ENCODE measurements around the gene SLC50A1. TPM values are rescaled to one million over a fixed set of nuclear protein-coding genes. Genes with fewer than 3 reads are reported as not detected.
"Not testable (repeated sequence)": the region's sequence is repeated elsewhere in the genome, so short reads cannot be mapped to it uniquely, and the experiment has no call there.

The SLC50A1 gene
- total and polyA plus RNA-seq, 4 donors: 26.3 to 114 (median 68.4) TPM

GRCh38 chr1:155116113-155116764 lies 19.4 kb upstream of the SLC50A1 start:
- no peaks in the 10 kb centered on the region for H3K27me3 ChIP-seq (ENCODE audit: control insufficient read depth in 3 of 3, insufficient read depth in 3 of 3, low read length in 2 of 3)
- DNase-seq (no peak), ATAC-seq (ENCODE audit: insufficient read depth, low FRiP score) (peak; percentile 72)
- H3K4me3 ChIP-seq: no peak overlapping the region
- TF ChIP-seq CTCF (IDR thresholded peaks at IDR 0.05; ENCODE audit: control extremely low read depth, extremely low read depth): no peak
- peak overlapping the region in 1 of 2 donors; percentile 73 for H3K27ac ChIP-seq (ENCODE audit: low read depth in 1 of 2, low read length in 1 of 2)
- no peaks in the 10 kb centered on the region for H3K36me3 ChIP-seq (ENCODE audit: control insufficient read depth in 4 of 4, insufficient read depth in 4 of 4, low read length in 4 of 4)
- peaks cover 0 to 10% (median 0%) of the 10 kb centered on the region in 5 donors for H3K4me1 ChIP-seq (ENCODE audit: control insufficient read depth in 5 of 5, insufficient read depth in 5 of 5, low read length in 5 of 5)
- H3K9me3 ChIP-seq (ENCODE audit: control insufficient read depth in 4 of 4, insufficient read depth in 3 of 4, low read length in 3 of 4): peaks cover 0 to 2% (median 0%) of the 10 kb centered on the region in 4 donors
- 51 to 69% methylated on average over 5 of the region's 5 CpGs for WGBS, 2 donors
- H3K9ac ChIP-seq (ENCODE audit: insufficient read depth in 1 of 2, low read length in 2 of 2): no peak overlapping the region

- Histone ChIP-seq H3K27ac (ENCODE audit: low read depth in 1 of 2, low read length in 1 of 2) (no peak overlapping the region), H3K4me1 (ENCODE audit: control insufficient read depth in 5 of 5, insufficient read depth in 5 of 5, low read length in 5 of 5) (peaks cover 0 to 13% (median 0%) of the 10 kb centered on the region in 5 donors), H3K9me3 (ENCODE audit: control insufficient read depth in 4 of 4, insufficient read depth in 3 of 4, low read length in 3 of 4) (peaks cover 0 to 2% (median 0%) of the 10 kb centered on the region in 4 donors), H3K4me3 (no peak overlapping the region), H3K36me3 (ENCODE audit: control insufficient read depth in 4 of 4, insufficient read depth in 4 of 4, low read length in 4 of 4) (no peaks in the 10 kb centered on the region), H3K9ac (ENCODE audit: insufficient read depth in 1 of 2, low read length in 2 of 2) (no peak overlapping the region), H3K27me3 (ENCODE audit: control insufficient read depth in 3 of 3, insufficient read depth in 3 of 3, low read length in 2 of 3) (no peaks in the 10 kb centered on the region)
- ATAC-seq (ENCODE audit: insufficient read depth, low FRiP score) (no peak), DNase-seq (no peak)
- TF ChIP-seq CTCF (IDR thresholded peaks at IDR 0.05; ENCODE audit: control extremely low read depth, extremely low read depth): no peak
- WGBS, 2 donors: 76 to 82% methylated on average over 4 of the region's 4 CpGs
Measured at GRCh38 chr1:155117610-155118009, 18.0 kb upstream of the SLC50A1 start.

GRCh38 chr1:155118090-155118489 lies 17.6 kb upstream of the SLC50A1 start:
- ATAC-seq (ENCODE audit: insufficient read depth, low FRiP score); H3K4me3 ChIP-seq: not testable (repeated sequence)
- 88 to 96% methylated on average over 7 of the region's 7 CpGs for WGBS, 2 donors

GRCh38 chr1:155120253-155120652 lies 15.4 kb upstream of the SLC50A1 start:
- Histone ChIP-seq H3K4me3 (no peak overlapping the region), H3K27ac (ENCODE audit: low read depth in 1 of 2, low read length in 1 of 2) (peak overlapping the region in 1 of 2 donors; percentile 85), H3K36me3 (ENCODE audit: control insufficient read depth in 4 of 4, insufficient read depth in 4 of 4, low read length in 4 of 4) (no peaks in the 10 kb centered on the region), H3K27me3 (ENCODE audit: control insufficient read depth in 3 of 3, insufficient read depth in 3 of 3, low read length in 2 of 3) (peaks cover 0 to 4% (median 0%) of the 10 kb centered on the region in 3 donors), H3K9ac (ENCODE audit: insufficient read depth in 1 of 2, low read length in 2 of 2) (no peak overlapping the region), H3K9me3 (ENCODE audit: control insufficient read depth in 4 of 4, insufficient read depth in 3 of 4, low read length in 3 of 4) (peaks cover 0 to 2% (median 0%) of the 10 kb centered on the region in 4 donors), H3K4me1 (ENCODE audit: control insufficient read depth in 5 of 5, insufficient read depth in 5 of 5, low read length in 5 of 5) (peaks cover 0 to 20% (median 0%) of the 10 kb centered on the region in 5 donors)
- ATAC-seq (ENCODE audit: insufficient read depth, low FRiP score) (no peak), DNase-seq (no peak)
- TF ChIP-seq CTCF (IDR thresholded peaks at IDR 0.05; ENCODE audit: control extremely low read depth, extremely low read depth): no peak
- WGBS, 2 donors: 76 to 82% methylated on average over 6 of the region's 6 CpGs

More at GRCh38 chr1:155118090-155118489, 17.6 kb upstream of the SLC50A1 start:
- not testable (repeated sequence) for H3K36me3 ChIP-seq (ENCODE audit: control insufficient read depth in 4 of 4, insufficient read depth in 4 of 4, low read length in 4 of 4); H3K27ac ChIP-seq (ENCODE audit: low read depth in 1 of 2, low read length in 1 of 2); H3K9ac ChIP-seq (ENCODE audit: insufficient read depth in 1 of 2, low read length in 2 of 2); H3K9me3 ChIP-seq (ENCODE audit: control insufficient read depth in 4 of 4, insufficient read depth in 3 of 4, low read length in 3 of 4); H3K27me3 ChIP-seq (ENCODE audit: control insufficient read depth in 3 of 3, insufficient read depth in 3 of 3, low read length in 2 of 3); DNase-seq
- peaks cover 0 to 13% (median 0%) of the 10 kb centered on the region in 5 donors for H3K4me1 ChIP-seq (ENCODE audit: control insufficient read depth in 5 of 5, insufficient read depth in 5 of 5, low read length in 5 of 5)

Data from lung (tissue), 12 donors.